RPMI8226 (cell line): Measurements from ENCODE around the gene CDC42SE2.
"Not testable (repeated sequence)": the region's sequence is repeated elsewhere in the genome, so short reads cannot be mapped to it uniquely, and the experiment has no call there.

Experiments used
- DNase-seq: peaks from one replicate; pipeline ENCODE4 v3.0.0-alpha.2; 2015

The CDC42SE2 gene

GRCh38 chr5:131252824-131253171 lies 11.1 kb upstream of the CDC42SE2 start:
- peak; percentile 82 for DNase-seq

DNA sequence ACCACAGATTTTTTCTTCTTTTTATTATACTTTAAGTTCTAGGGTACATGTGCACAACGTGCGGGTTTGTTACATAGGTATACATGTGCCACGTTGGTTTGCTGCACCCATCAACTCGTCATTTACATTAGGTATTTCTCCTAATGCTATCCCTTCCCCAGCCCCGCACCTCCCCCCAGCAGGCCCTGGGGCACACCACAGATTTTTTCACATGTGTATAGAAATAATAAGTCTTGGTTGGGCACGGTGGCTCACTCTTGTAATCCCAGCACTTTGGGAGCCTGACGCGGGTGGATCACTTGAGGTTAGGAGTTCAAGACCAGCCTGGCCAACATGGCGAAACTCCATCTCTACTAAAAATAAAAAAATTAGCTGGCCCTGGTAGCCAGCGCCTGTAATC lies 9.8 kb upstream of the CDC42SE2 start:
- not testable (repeated sequence) for DNase-seq

GRCh38 chr5:131254741-131255140 lies 9.1 kb upstream of the CDC42SE2 start:
- DNase-seq, result no peak

GRCh38 chr5:131256507-131256823 lies 7.4 kb upstream of the CDC42SE2 start:
- no peak for DNase-seq

- no peak for DNase-seq
Observed at GRCh38 chr5:131258733-131259132, 5.1 kb upstream of the CDC42SE2 start.

- DNase-seq, result no peak
Observed at GRCh38 chr5:131259326-131259725, 4.5 kb upstream of the CDC42SE2 start.

DNA sequence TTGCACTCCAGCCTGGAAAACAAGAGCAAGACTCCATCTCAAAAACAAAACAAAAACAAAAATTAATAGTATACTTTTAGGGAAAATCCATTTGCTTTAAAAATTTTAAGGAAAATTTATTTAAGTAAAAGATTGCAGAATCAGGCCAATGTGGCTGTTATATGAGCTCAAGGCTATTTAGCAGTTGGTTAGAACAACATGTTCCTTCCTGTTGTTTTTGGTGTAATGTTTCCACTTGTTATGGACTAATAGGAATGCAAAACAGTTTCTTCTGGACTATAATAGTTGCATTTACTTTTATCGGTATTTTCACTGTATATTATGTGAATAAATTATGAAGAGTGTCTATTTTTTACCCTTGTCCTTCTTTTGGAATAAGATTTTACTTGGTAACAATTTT lies 3.0 kb upstream of the CDC42SE2 start:
- no peak for DNase-seq

GRCh38 chr5:131261483-131261882 lies 2.4 kb upstream of the CDC42SE2 start:
- no peak for DNase-seq

DNA sequence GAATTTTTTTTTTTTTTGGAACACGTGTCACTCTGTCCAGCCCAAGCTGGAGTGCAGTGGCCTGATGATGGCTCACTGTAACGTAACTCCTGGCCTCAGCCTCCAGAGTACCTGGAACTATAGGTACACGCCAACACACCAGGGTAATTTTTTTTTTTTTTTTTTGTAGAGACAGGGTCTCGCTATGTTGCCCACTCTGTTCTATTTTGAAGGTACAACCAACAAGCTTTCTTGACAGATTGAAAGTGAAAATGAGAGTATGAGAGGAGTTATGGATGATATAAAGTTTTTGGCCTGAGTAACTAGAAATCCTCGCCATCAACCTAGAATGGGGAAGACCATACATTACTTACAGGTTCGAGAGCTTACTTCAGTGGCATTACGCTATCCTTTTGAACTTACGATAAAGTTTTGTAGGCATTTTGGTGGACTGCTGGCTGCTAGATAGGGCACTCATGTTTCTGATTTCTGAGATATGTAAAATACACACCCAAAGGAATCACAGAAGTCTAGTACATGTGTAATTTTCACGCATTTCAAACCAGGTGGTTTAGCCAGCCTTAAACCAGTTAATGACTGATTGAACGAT lies 806 bp upstream of the CDC42SE2 start:
- peak; percentile 31 for DNase-seq

DNA sequence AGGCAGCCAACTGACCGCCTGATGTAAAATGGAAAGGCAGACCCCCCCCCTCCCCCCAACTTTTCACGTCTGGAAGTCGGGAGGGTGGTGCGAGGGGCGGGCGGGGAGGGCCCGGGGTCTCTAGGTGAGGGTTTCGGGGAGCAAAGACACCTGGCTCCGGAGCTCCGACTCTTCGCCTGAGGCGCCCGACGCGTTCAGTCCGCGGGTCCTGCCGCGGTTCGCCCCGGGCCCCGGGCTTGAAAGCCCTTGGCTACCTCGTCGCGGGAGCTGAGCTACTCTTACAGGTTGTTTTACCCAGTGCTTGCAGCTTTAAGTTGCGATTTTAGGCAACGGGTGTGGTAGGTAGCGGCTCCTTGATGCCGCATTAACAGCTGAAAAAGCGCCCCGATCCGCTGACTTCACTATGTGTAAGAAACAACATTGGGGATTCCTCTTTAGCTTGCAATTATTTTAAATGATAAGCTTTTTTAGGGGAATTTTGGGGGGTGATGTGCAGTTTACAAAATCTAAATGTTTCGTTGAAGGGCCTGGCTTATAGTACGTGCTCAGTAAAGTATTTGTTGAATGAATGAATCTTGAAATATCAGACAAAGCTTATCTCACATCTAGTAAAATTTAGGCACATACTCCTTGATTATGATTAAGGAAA lies 722 bp downstream of the CDC42SE2 start:
- DNase-seq, result peak; percentile 74

DNA sequence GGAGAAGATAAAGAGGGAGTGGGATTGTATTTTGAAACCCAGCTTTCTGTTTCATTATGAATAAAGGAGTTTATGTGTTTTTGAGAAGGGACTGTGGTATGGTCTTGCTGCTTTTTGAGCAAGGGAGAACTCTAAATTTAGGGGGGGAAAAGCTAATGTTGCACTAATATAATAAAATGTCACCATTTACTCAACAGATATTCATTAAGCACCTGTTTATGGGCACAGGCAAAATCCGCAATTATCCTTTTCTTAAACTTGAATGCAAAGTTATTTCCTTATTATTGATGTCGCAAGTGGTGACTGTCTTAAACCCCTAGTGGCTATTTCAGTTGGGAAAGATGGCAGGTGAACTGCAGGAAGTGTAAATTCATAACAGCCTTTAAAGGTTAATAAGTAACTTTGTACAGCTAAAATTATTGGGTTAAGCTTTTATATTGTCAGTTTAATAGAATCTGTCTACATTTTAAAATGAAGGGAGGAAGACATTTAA lies 1.5 kb downstream of the CDC42SE2 start:
- DNase-seq, result peak; percentile 45

DNA sequence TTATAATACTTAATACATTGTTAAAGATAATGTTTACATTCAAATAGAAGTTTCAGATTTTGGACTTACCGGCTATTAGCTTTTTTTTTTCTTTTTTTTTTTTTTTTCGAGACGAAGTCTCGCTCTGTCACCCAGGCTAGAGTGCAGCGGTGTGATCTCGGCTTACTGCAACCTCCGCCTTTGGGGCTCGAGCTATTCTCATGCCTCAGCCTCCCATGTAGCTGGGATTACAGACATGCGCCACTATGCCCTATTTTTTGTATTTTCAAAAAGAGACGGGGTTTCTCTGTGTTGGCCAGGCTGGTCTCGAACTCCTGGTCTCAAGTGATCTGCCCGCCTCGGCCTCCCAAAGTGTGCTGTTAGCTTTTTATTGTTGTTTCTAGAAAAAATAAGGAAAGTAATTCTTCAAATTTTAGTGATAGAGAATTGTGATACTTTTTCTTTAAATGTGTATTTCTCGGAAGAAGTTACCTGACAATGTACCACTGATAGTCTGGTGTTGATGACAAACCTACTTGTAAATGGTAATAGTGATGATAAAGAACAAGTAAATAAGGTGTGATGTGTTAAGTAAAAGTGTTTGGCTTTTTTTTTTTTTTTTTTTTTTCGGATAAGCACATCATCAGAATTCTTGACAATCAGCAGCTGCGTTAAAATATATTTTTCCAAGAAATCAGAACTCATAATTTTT lies 2.7 kb downstream of the CDC42SE2 start:
- no peak for DNase-seq

GRCh38 chr5:131268758-131269370 lies 5.0 kb downstream of the CDC42SE2 start:
- DNase-seq, result no peak

GRCh38 chr5:131270809-131271208 lies 7.0 kb downstream of the CDC42SE2 start:
- no peak for DNase-seq

GRCh38 chr5:131271888-131272287 lies 8.0 kb downstream of the CDC42SE2 start:
- not testable (repeated sequence) for DNase-seq

GRCh38 chr5:131272307-131272706 lies 8.5 kb downstream of the CDC42SE2 start:
- no peak for DNase-seq

GRCh38 chr5:131272724-131273123 lies 8.9 kb downstream of the CDC42SE2 start:
- no peak for DNase-seq

- no peak for DNase-seq
Observed at GRCh38 chr5:131274326-131275063, 10.6 kb downstream of the CDC42SE2 start.

GRCh38 chr5:131276072-131276471 lies 12.2 kb downstream of the CDC42SE2 start:
- DNase-seq, result no peak

- no peak for DNase-seq
Observed at GRCh38 chr5:131277447-131277846, 13.6 kb downstream of the CDC42SE2 start.

DNA sequence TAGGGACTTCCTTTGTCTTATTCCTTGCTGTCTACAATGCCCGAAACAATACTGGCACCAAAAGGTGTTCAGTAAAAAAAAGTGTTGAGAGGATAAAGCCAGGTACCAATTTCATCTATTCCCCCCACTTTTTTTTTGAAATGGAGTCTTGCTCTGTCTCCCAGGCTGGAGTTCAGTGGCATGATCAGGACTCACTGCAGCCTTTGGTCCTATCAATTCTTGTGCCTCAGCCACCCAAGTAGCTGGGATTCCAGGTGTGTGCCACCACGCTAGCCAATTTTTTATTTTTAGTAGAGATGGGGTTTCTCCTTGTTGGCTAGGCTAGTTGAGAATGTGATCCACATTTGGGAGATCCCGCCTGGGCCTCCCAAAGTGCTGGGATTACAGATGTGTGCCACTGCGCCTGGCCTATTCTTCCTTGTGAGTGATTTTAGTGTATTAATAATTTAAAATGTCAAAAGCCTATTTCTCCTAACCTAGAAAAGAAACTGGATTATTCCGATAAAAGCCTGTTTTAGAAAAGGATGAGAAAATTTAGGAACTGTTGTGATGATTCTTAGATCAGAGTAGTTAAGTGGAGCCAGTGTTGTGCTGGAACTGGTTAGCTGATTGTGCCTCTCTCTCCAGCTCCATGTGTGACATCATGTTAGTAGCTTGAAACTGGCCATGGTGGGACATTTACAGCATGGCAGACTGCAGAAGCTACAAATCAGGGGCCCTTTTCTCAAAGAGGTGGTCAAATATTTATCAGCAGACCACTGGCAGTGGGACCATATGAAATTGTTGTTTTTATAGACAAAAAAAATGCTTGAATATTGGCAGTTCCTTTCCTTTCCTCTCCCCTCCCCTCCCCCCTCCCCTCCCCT lies 14.3 kb downstream of the CDC42SE2 start:
- DNase-seq, result no peak

- DNase-seq, result not testable (repeated sequence)
Observed at GRCh38 chr5:131278741-131279124, 14.9 kb downstream of the CDC42SE2 start.
